HCT116 (cell line): ENCODE data around the gene RPTOR. TPM values are rescaled to one million over a fixed set of nuclear protein-coding genes. Genes with fewer than 3 reads are reported as not detected.

Experiments
- ATAC-seq: fragments of 200-7000 bp; cut with Tn5 transposase; 2 replicates; pipeline ENCODE4 v1.9.1; 2020; ENCODE audit warnings: mild to moderate bottlenecking, moderate library complexity
- BruUV-seq: library from RNA; stranded (reverse); fragments of 400-500 nt; replicated peaks from 2 replicates; lab custom pipeline; 2021; lab: Mats Ljungman, UMichigan
- CTCF ChIA-PET: fragments of 300-600 bp; sonication (Branson Sonifier 250); formaldehyde crosslinking; loops from one replicate; lab custom pipeline; 2021; ENCODE audit warnings: antibody characterized with exemption; lab: Charles Lee
- POLR2A ChIA-PET: fragments of 300-600, 350-600 bp; sonication (Branson Sonifier 250); formaldehyde crosslinking; loops from one replicate; lab custom pipeline; 2021; ENCODE audit warnings: antibody characterized with exemption; lab: Charles Lee
- RAD21 ChIA-PET, 2 experiments: fragments of 300-600 bp; sonication (Branson Sonifier 250); formaldehyde crosslinking; loops; one replicate each; lab custom pipeline; 2023; ENCODE audit warnings: low total read pairs in 2 of 2; ENCODE audit not compliant: uncharacterized antibody in 2 of 2, unreplicated experiment in 2 of 2, low non-redundant PET in 1 of 2; lab: Charles Lee
- DNase-seq: peaks from one replicate; pipeline ENCODE4 v3.0.0-alpha.2; 2010; ENCODE audit warnings: low read depth, low spot score
- H2AFZ ChIP-seq: fragments of 200-600 bp; shearing (Covaris generic), sonication (generic); 2 replicates; pipeline ENCODE4 v1.6.1; 2017; ENCODE audit warnings: low read depth, mixed run types, mixed read lengths, antibody characterized with exemption, low read length; ENCODE audit not compliant: poor library complexity, severe bottlenecking
- H3K27ac ChIP-seq: 2 replicates; pipeline ENCODE4 v1.5.1; 2012; ENCODE audit warnings: low read depth, low read length
- H3K27me3 ChIP-seq: fragments of 200-600 bp; sonication (generic); 2 replicates; pipeline ENCODE4 v1.6.1; 2016; ENCODE audit warnings: mixed run types, low read length, mixed read lengths; ENCODE audit not compliant: insufficient read depth
- H3K36me3 ChIP-seq, 2 experiments: fragments of 200-500 bp in 1 of 2; fragments of 200-600 bp in 1 of 2; sonication (Bioruptor generic) in 1 of 2; sonication (generic) in 1 of 2; 2 replicates each; pipeline versions ENCODE4 v1.5.1 to v1.6.1; 2014 to 2016; ENCODE audit warnings: low read length in 2 of 2, inconsistent platforms in 1 of 2, mixed read lengths in 1 of 2, mixed run types in 1 of 2; ENCODE audit not compliant: insufficient read depth in 2 of 2, control insufficient read depth in 1 of 2
- H3K4me1 ChIP-seq, 2 experiments: fragments of 200-600 bp in 1 of 2; sonication (generic) in 1 of 2; 2 replicates each; pipeline versions ENCODE4 v1.5.1 to v1.6.1; 2012 to 2017; ENCODE audit warnings: low read length in 2 of 2, inconsistent platforms in 1 of 2, mild to moderate bottlenecking in 1 of 2, mixed read lengths in 1 of 2, mixed run types in 1 of 2, moderate library complexity in 1 of 2; ENCODE audit not compliant: insufficient read depth in 2 of 2, control insufficient read depth in 1 of 2
- H3K4me2 ChIP-seq: fragments of 200-600 bp; sonication (generic); 2 replicates; pipeline ENCODE4 v1.6.1; 2017; ENCODE audit warnings: mixed run types, low read length, mixed read lengths
- H3K4me3 ChIP-seq, 2 experiments: fragments of 200-600 bp in 1 of 2; sonication (generic) in 1 of 2; replicated peaks in 1 of 2; 2 replicates each; pipeline ENCODE4 v1.5.1; 2011 to 2016; ENCODE audit warnings: low read length in 2 of 2, control low read depth in 1 of 2, low read depth in 1 of 2, mild to moderate bottlenecking in 1 of 2, mixed read lengths in 1 of 2, mixed run types in 1 of 2
- H3K79me2 ChIP-seq: fragments of 200-600 bp; sonication (generic); 2 replicates; pipeline ENCODE4 v1.6.1; 2017; ENCODE audit warnings: mild to moderate bottlenecking, mixed run types, low read length, moderate library complexity, mixed read lengths; ENCODE audit not compliant: insufficient read depth
- H3K9ac ChIP-seq: fragments of 200-600 bp; sonication (generic); 2 replicates; pipeline ENCODE4 v1.6.1; 2016; ENCODE audit warnings: low read length, mixed read lengths
- H3K9me2 ChIP-seq: fragments of 200-600 bp; sonication (generic), shearing (Covaris generic); 2 replicates; pipeline ENCODE4 v1.6.1; 2017; ENCODE audit warnings: mixed run types, mild to moderate bottlenecking, moderate library complexity; ENCODE audit not compliant: insufficient read depth
- H3K9me3 ChIP-seq, 2 experiments: fragments of 200-500 bp in 1 of 2; fragments of 200-600 bp in 1 of 2; sonication (Bioruptor generic) in 1 of 2; sonication (generic) in 1 of 2; 2 replicates each; pipeline ENCODE4 v1.6.1; 2014 to 2017; ENCODE audit warnings: low read length in 2 of 2, mixed read lengths in 2 of 2, inconsistent platforms in 1 of 2, low read depth in 1 of 2, mild to moderate bottlenecking in 1 of 2, mixed run types in 1 of 2, moderate library complexity in 1 of 2; ENCODE audit not compliant: control insufficient read depth in 1 of 2, insufficient read depth in 1 of 2
- H4K20me1 ChIP-seq: fragments of 200-600 bp; sonication (generic), shearing (Covaris generic); 2 replicates; pipeline ENCODE4 v1.6.1; 2017; ENCODE audit warnings: mixed run types, mild to moderate bottlenecking, moderate library complexity; ENCODE audit not compliant: insufficient read depth
- CBX3 ChIP-seq: IDR thresholded peaks from 2 replicates; pipeline ENCODE4 v1.6.1; 2012; ENCODE audit warnings: low read depth
- CEBPB ChIP-seq: IDR thresholded peaks from 2 replicates; pipeline ENCODE4 v1.6.1; 2012; ENCODE audit warnings: low read depth
- EGR1 ChIP-seq: IDR thresholded peaks from 2 replicates; pipeline ENCODE4 v1.6.1; 2012; ENCODE audit warnings: low read depth
- ELF1 ChIP-seq: IDR thresholded peaks from 2 replicates; pipeline ENCODE4 v1.6.1; 2012; ENCODE audit warnings: low read depth, borderline replicate concordance
- EZH2 ChIP-seq: fragments of 200-600 bp; sonication (generic); IDR thresholded peaks from 2 replicates; pipeline ENCODE4 v1.6.1; 2017; ENCODE audit warnings: antibody characterized with exemption, mixed run types
- EZH2phosphoT487 ChIP-seq: fragments of 200-600 bp; IDR thresholded peaks from 2 replicates; pipeline ENCODE4 v1.6.1; 2018; ENCODE audit warnings: antibody characterized with exemption, borderline replicate concordance
- FOSL1 ChIP-seq: IDR thresholded peaks from 2 replicates; pipeline ENCODE4 v1.6.1; 2012; ENCODE audit warnings: low read depth
- POLR2A ChIP-seq: IDR thresholded peaks from 2 replicates; pipeline ENCODE4 v1.7.0; 2011; ENCODE audit warnings: borderline replicate concordance; ENCODE audit not compliant: insufficient read depth, insufficient read length; ENCODE audit errors: extremely low read depth
- POLR2AphosphoS5 ChIP-seq: IDR thresholded peaks from 2 replicates; pipeline ENCODE4 v1.6.1; 2011; ENCODE audit warnings: mild to moderate bottlenecking, low read depth, low read length, moderate library complexity
- RAD21 ChIP-seq: IDR thresholded peaks from 2 replicates; pipeline ENCODE4 v1.6.1; 2012; ENCODE audit warnings: low read depth, mild to moderate bottlenecking
- SP1 ChIP-seq: IDR thresholded peaks from 2 replicates; pipeline ENCODE4 v1.6.1; 2012; ENCODE audit warnings: low read depth
- TCF7L2 ChIP-seq: IDR thresholded peaks from 2 replicates; pipeline ENCODE4 v1.7.0; 2011; ENCODE audit warnings: borderline replicate concordance, inconsistent platforms; ENCODE audit not compliant: insufficient read depth, insufficient read length; ENCODE audit errors: extremely low read depth
- ZNF274 ChIP-seq: fragments of 200-500 bp; sonication (Bioruptor generic); IDR thresholded peaks from 2 replicates; pipeline ENCODE4 v1.6.1; 2014; ENCODE audit warnings: mild to moderate bottlenecking, low read depth, low read length, inconsistent platforms
- intact Hi-C: fragments of 100-400 bp; cut with micrococcal nuclease; formaldehyde crosslinking; loops from 2 replicates; pipeline ENCODE4 v1.10.0; 2022
- total RNA-seq: library from RNA; stranded (reverse); gene quantifications from one replicate; pipeline ENCODE4 v1.2.1, GENCODE V29; 2021; ENCODE audit not compliant: unreplicated experiment
- TF ChIP-seq, protein P1 (sequence below): IDR thresholded peaks from 2 replicates; pipeline ENCODE4 v1.6.1; 2012
- TF ChIP-seq, protein P2 (sequence below): IDR thresholded peaks from 2 replicates; pipeline ENCODE4 v1.6.1; 2011; ENCODE audit warnings: mild to moderate bottlenecking, low read length, moderate library complexity; ENCODE audit not compliant: insufficient replicate concordance; ENCODE audit errors: extremely low read depth
- TF ChIP-seq, protein P3 (sequence below): IDR thresholded peaks from 2 replicates; pipeline ENCODE4 v1.6.1; 2012

RPTOR gene
- total RNA-seq, 1 experiment from 2014 or later = 69.5 TPM

DNA sequence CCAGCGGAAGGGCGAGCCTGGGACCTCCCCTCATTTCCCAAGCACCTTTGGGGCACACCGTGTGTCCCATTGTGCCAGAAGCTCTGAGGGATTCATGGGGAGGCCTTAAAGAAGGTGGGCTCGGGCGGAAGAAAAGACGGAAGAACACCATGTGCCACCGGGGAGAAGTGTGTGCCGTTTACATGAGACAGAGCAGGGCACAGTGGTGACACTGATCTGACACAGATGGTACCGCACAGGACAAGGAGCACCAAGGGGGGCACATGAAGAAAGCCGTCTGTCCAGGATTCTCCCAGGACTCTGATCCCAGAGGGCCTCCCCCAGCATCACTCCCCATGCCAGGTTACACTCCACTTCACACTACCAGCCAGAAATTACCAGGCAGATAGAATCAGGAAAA, 318.3 kb downstream of the RPTOR start:
- no peaks in the 10 kb centered on the region for H3K9me3 ChIP-seq
- intact Hi-C loops = no loop called here
- peaks cover 0 to 14% of the 10 kb centered on the region in 2 experiments; a peak in 1 of 4 replicates for H3K4me1 ChIP-seq
- no peak overlapping the region for H3K4me2 ChIP-seq
- no peaks in the 10 kb centered on the region for H3K9me2 ChIP-seq
- RAD21 ChIA-PET = no interaction called here
- no peaks in the 10 kb centered on the region for H3K27me3 ChIP-seq
- no peaks in the 10 kb centered on the region for H3K79me2 ChIP-seq
- TF ChIP-seq, protein P1, sequence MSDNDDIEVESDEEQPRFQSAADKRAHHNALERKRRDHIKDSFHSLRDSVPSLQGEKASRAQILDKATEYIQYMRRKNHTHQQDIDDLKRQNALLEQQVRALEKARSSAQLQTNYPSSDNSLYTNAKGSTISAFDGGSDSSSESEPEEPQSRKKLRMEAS = no peak
- TF ChIP-seq CEBPB (no peak), POLR2A (no peak), SP1 (no peak), ZNF274 (no peak), CBX3 (no peak)
- DNase-seq (no peak), ATAC-seq (no peak)
- peaks cover 0 to 4% of the 10 kb centered on the region in 2 experiments; a peak in 1 of 4 replicates for H3K36me3 ChIP-seq
- CTCF ChIA-PET = interaction anchor here (1.2 kb wide), 1 partner anchor 36 kb away, joined by 4 read pairs; no protein-coding TSS in a partner anchor
- H3K27ac ChIP-seq = no peak overlapping the region
- no TSS peak for BruUV-seq
- no peak overlapping the region for H2AFZ ChIP-seq
- POLR2A ChIA-PET = no interaction called here
- H4K20me1 ChIP-seq = no peaks in the 10 kb centered on the region
- H3K4me3 ChIP-seq = no peak overlapping the region
- no peak overlapping the region for H3K9ac ChIP-seq

DNA sequence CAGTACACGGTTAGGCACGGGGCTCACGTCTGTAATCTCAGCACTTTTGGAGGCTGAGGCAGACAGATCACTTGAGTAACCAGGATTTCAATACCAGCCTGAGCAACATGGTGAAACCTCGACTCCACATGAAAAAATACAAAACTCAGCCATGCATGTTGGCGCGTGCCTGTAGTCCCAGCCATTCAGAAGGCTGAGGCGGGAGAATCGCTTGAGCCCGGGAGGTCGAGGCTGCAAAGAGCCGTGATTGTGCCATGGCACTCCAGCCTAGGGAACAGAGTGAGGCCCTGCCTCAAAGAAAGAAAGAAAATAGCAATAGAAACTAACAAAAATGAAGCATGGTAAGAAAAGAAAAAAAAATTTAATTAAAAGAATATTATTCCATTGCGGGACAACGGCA, 319.0 kb downstream of the RPTOR start:
- H3K4me1 ChIP-seq = peaks cover 0 to 7% of the 10 kb centered on the region in 2 experiments; a peak in 1 of 4 replicates
- POLR2A ChIA-PET = no interaction called here
- H3K36me3 ChIP-seq = 0 out of 4 replicates have a peak, but pooled peaks cover 0 to 4% of the 10 kb centered on the region in 2 experiments
- H3K9me2 ChIP-seq = no peaks in the 10 kb centered on the region
- H2AFZ ChIP-seq = no peak overlapping the region
- H3K9me3 ChIP-seq = no peaks in the 10 kb centered on the region
- H3K4me3 ChIP-seq = no peak overlapping the region
- intact Hi-C loops = no loop called here
- H4K20me1 ChIP-seq = no peaks in the 10 kb centered on the region
- DNase-seq (no peak), ATAC-seq (no peak)
- no peak overlapping the region for H3K27ac ChIP-seq
- H3K79me2 ChIP-seq = no peaks in the 10 kb centered on the region
- CTCF ChIA-PET = no interaction called here
- no TSS peak for BruUV-seq
- RAD21 ChIA-PET = no interaction called here
- no peaks in the 10 kb centered on the region for H3K27me3 ChIP-seq
- TF ChIP-seq POLR2A (no peak), EGR1 (no peak), ELF1 (no peak), ZNF274 (no peak), CBX3 (no peak), EZH2phosphoT487 (no peak), RAD21 (no peak), EZH2 (no peak), FOSL1 (no peak), TCF7L2 (no peak), POLR2AphosphoS5 (no peak)
- TF ChIP-seq, protein P2, sequence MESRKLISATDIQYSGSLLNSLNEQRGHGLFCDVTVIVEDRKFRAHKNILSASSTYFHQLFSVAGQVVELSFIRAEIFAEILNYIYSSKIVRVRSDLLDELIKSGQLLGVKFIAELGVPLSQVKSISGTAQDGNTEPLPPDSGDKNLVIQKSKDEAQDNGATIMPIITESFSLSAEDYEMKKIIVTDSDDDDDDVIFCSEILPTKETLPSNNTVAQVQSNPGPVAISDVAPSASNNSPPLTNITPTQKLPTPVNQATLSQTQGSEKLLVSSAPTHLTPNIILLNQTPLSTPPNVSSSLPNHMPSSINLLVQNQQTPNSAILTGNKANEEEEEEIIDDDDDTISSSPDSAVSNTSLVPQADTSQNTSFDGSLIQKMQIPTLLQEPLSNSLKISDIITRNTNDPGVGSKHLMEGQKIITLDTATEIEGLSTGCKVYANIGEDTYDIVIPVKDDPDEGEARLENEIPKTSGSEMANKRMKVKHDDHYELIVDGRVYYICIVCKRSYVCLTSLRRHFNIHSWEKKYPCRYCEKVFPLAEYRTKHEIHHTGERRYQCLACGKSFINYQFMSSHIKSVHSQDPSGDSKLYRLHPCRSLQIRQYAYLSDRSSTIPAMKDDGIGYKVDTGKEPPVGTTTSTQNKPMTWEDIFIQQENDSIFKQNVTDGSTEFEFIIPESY = no peak
- TF ChIP-seq, protein P3, sequence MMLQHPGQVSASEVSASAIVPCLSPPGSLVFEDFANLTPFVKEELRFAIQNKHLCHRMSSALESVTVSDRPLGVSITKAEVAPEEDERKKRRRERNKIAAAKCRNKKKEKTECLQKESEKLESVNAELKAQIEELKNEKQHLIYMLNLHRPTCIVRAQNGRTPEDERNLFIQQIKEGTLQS = no peak
- TF ChIP-seq, protein P1 = no peak
- H3K4me2 ChIP-seq = no peak overlapping the region
- H3K9ac ChIP-seq = no peak overlapping the region
